Lower leg skin (tissue), 3 donors: ENCODE data around the gene SIGLEC14.

Experiments
- POLR2A ChIP-seq, 2 donors: fragments of 450-650 bp; IDR thresholded peaks; one replicate each; pipeline ENCODE4 v1.6.1; 2016 to 2017; ENCODE audit warnings: antibody characterized with exemption in 2 of 2, mild to moderate bottlenecking in 1 of 2, moderate library complexity in 1 of 2
- TF ChIP-seq, protein P1 (sequence below), 3 donors: fragments of 450-650 bp; IDR thresholded peaks; one replicate each; pipeline ENCODE4 v1.5.1; 2016; ENCODE audit warnings: antibody characterized with exemption in 3 of 3, mild to moderate bottlenecking in 3 of 3, moderate library complexity in 2 of 3

DNA sequence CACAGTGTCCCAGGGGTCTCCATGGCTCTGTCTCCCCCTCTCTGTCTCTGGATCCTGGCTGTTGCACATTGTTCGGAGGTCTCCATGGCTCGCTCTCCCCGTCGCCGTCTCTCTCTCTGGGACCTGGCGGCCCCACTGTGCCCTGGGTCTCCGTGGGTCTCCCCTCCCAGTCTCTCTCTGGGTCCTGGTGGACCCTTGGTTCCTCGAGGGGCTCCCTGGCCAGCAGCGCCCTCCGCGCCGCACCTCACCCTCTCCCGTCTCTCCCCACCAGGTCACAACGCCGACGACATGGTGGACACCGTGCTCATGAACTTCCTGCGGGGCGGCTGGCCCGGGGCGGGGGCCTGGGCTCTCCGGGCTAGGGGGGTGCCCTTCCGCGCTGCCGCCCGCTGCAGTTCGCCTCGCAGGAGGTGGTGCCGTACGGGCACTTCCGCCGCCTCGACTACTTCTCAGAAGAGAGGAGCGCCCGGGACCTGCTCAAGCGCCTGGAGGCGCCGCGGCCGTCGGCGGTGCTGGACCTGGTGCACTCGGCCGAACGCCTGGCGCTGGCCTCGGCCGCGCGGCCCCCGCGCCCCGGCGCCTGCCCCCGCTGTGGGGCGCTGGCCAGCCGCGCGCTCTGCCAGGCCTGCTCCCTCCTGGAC lies 45.6 kb downstream of the SIGLEC14 start:
- TF ChIP-seq POLR2A (IDR thresholded peaks at IDR 0.05): no peak
- TF ChIP-seq, protein P1, sequence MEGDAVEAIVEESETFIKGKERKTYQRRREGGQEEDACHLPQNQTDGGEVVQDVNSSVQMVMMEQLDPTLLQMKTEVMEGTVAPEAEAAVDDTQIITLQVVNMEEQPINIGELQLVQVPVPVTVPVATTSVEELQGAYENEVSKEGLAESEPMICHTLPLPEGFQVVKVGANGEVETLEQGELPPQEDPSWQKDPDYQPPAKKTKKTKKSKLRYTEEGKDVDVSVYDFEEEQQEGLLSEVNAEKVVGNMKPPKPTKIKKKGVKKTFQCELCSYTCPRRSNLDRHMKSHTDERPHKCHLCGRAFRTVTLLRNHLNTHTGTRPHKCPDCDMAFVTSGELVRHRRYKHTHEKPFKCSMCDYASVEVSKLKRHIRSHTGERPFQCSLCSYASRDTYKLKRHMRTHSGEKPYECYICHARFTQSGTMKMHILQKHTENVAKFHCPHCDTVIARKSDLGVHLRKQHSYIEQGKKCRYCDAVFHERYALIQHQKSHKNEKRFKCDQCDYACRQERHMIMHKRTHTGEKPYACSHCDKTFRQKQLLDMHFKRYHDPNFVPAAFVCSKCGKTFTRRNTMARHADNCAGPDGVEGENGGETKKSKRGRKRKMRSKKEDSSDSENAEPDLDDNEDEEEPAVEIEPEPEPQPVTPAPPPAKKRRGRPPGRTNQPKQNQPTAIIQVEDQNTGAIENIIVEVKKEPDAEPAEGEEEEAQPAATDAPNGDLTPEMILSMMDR (IDR thresholded peaks at IDR 0.05): no peak
